ENCODE data around the gene SETMAR. TPM values are rescaled to one million over a fixed set of nuclear protein-coding genes. Genes with fewer than 3 reads are reported as not detected.

The SETMAR gene
- polyA plus RNA-seq, 1 donor (not counting 4 experiments of a cell fraction or from before 2014, with no cell fraction given): 12.7 TPM

GRCh38 chr3:4362523-4362922, 59.4 kb downstream of the SETMAR start:
- H3K4me1 ChIP-seq (ENCODE audit: control insufficient read depth, extremely low read depth, insufficient read depth, low read length): no peaks in the 10 kb centered on the region
- H3K4me3 ChIP-seq (ENCODE audit: control insufficient read depth in 2 of 3, extremely low read depth in 1 of 3, insufficient read depth in 2 of 3, low read depth in 1 of 3, low read length in 3 of 3): no peak overlapping the region
- DNase-seq (ENCODE audit: low read depth, low spot score): no peak
- H3K9me3 ChIP-seq (ENCODE audit: control insufficient read depth, low read depth, low read length): no peaks in the 10 kb centered on the region
- no peaks in the 10 kb centered on the region for H3K9me1 ChIP-seq (ENCODE audit: control insufficient read depth, extremely low read depth, insufficient read depth, low read length)
- H3K27me3 ChIP-seq (ENCODE audit: control insufficient read depth, extremely low read depth, insufficient read depth, low read length): no peaks in the 10 kb centered on the region
- no peak for TF ChIP-seq EZH2 (IDR thresholded peaks at IDR 0.05; ENCODE audit: low read length)
- no peak for TF ChIP-seq CTCF (optimal IDR thresholded peaks at IDR 0.05 in 1 of 3, IDR thresholded peaks at IDR 0.05 in 1 of 3, conservative IDR thresholded peaks at IDR 0.05 in 1 of 3; ENCODE audit: extremely low read depth in 1 of 3, insufficient read depth in 2 of 3, low read length in 3 of 3)
- H3K79me2 ChIP-seq (ENCODE audit: control insufficient read depth, insufficient read depth, low read length): no peaks in the 10 kb centered on the region
- H4K20me1 ChIP-seq (ENCODE audit: control insufficient read depth, extremely low read depth, insufficient read depth, low read length): no peaks in the 10 kb centered on the region
- FAIRE-seq: no peak
- dilution Hi-C loops (cut with MboI; ENCODE audit: extremely low pct_ligation_motif_present, low sequenced_read_pairs): no loop called here
- H3K27ac ChIP-seq (ENCODE audit: control insufficient read depth, insufficient read depth, low read length): no peak overlapping the region
- H3K36me3 ChIP-seq (ENCODE audit: control insufficient read depth in 2 of 2, extremely low read depth in 1 of 2, insufficient read depth in 2 of 2, low read length in 2 of 2): no peaks in the 10 kb centered on the region
- no peak overlapping the region for H2AFZ ChIP-seq (ENCODE audit: control insufficient read depth, low read length)
- no peak overlapping the region for H3K4me2 ChIP-seq (ENCODE audit: control insufficient read depth, extremely low read depth, insufficient read depth, low read depth, low read length)
- no peak overlapping the region for H3K9ac ChIP-seq (ENCODE audit: control insufficient read depth, extremely low read depth, insufficient read depth, low read length)

Other genes starting within 250 kb of the SETMAR start
- 36.1 to 51.8 TPM (median 39.2 TPM) in 3 replicates for gene SUMF1, start 163.9 kb downstream of the SETMAR start, polyA plus RNA-seq
- 2.2 to 3.5 TPM (median 2.3 TPM) in 3 replicates for gene ITPR1, start 190.0 kb downstream of the SETMAR start, polyA plus RNA-seq

All from keratinocyte (primary cell).